Endothelial cell of umbilical vein (primary cell): Measurements from ENCODE around the gene CDYL. TPM values are rescaled to one million over a fixed set of nuclear protein-coding genes. Genes with fewer than 3 reads are reported as not detected.

ENCODE experiments used
- BruUV-seq: library from RNA; stranded (reverse); fragments of 400-500 nt; replicated peaks from 2 replicates; lab custom pipeline; 2021; lab: Mats Ljungman, UMichigan
- CTCF ChIA-PET: fragments of 300-600, 350-600 bp; sonication (Branson Sonifier 250); formaldehyde crosslinking; loops from one replicate; lab custom pipeline; 2021; ENCODE audit warnings: antibody characterized with exemption, inconsistent platforms; lab: Charles Lee
- POLR2A ChIA-PET: fragments of 300-600, 350-600 bp; sonication (Branson Sonifier 250); formaldehyde crosslinking; loops from one replicate; lab custom pipeline; 2021; ENCODE audit warnings: antibody characterized with exemption, inconsistent platforms; lab: Charles Lee
- DNase-seq: peaks from one replicate; pipeline ENCODE4 v3.0.0-alpha.2; 2011; ENCODE audit warnings: low read depth, low spot score
- FAIRE-seq: peaks from 2 replicates; lab custom pipeline; 2011; peaks lifted over from hg19 to GRCh38; lab: Jason Lieb, UNC
- H2AFZ ChIP-seq: 2 replicates; pipeline ENCODE4 v1.6.0; 2012; ENCODE audit warnings: low read depth, low read length, control low read depth, inconsistent platforms
- H3K27ac ChIP-seq: 2 replicates; pipeline ENCODE4 v1.5.1; 2011; ENCODE audit warnings: low read depth, mild to moderate bottlenecking, control low read depth, low read length, moderate library complexity; ENCODE audit not compliant: insufficient read depth
- H3K27me3 ChIP-seq, 2 experiments: 2 replicates each; pipeline versions ENCODE4 v1.6.0 to v1.6.1; 2011; ENCODE audit warnings: low read length in 2 of 2, mixed read lengths in 1 of 2; ENCODE audit not compliant: control insufficient read depth in 2 of 2, insufficient read depth in 2 of 2
- H3K36me3 ChIP-seq, 2 experiments: 2 replicates in 1 of 2; 3 replicates in 1 of 2; pipeline ENCODE4 v1.5.1; 2011; ENCODE audit warnings: low read length in 2 of 2, mild to moderate bottlenecking in 1 of 2, moderate library complexity in 1 of 2; ENCODE audit not compliant: control insufficient read depth in 2 of 2, insufficient read depth in 2 of 2; ENCODE audit errors: extremely low read depth in 1 of 2
- H3K4me1 ChIP-seq: 3 replicates; pipeline ENCODE4 v1.5.1; 2011; ENCODE audit warnings: mild to moderate bottlenecking, low read length; ENCODE audit not compliant: control insufficient read depth, insufficient read depth; ENCODE audit errors: extremely low read depth
- H3K4me2 ChIP-seq: 2 replicates; pipeline ENCODE4 v1.6.1; 2011; ENCODE audit warnings: low read length, control low read depth, mixed read lengths; ENCODE audit not compliant: insufficient read depth
- H3K4me3 ChIP-seq, 3 experiments: fragments of 200-600 bp in 1 of 3; sonication (generic), shearing (Covaris generic) in 1 of 3; replicated peaks in 1 of 3; 2 replicates each; pipeline ENCODE4 v1.5.1; 2011 to 2016; ENCODE audit warnings: control low read depth in 3 of 3, low read length in 3 of 3, mild to moderate bottlenecking in 2 of 3, inconsistent platforms in 1 of 3, low read depth in 1 of 3, moderate library complexity in 1 of 3; ENCODE audit not compliant: insufficient read depth in 1 of 3
- H3K79me2 ChIP-seq: 2 replicates; pipeline ENCODE4 v1.6.0; 2012; ENCODE audit warnings: low read length, inconsistent platforms; ENCODE audit not compliant: control insufficient read depth, insufficient read depth
- H3K9ac ChIP-seq: replicated peaks from 2 replicates; pipeline ENCODE3; 2011; ENCODE audit warnings: low read length, control low read depth; ENCODE audit not compliant: insufficient read depth; ENCODE audit errors: extremely low read depth
- H3K9me1 ChIP-seq: replicated peaks from 3 replicates; pipeline ENCODE4 v1.6.0; 2011; ENCODE audit warnings: mild to moderate bottlenecking, low read length; ENCODE audit not compliant: control insufficient read depth, insufficient read depth; ENCODE audit errors: extremely low read depth
- H3K9me3 ChIP-seq: replicated peaks from 2 replicates; pipeline ENCODE4 v1.5.1; 2012; ENCODE audit warnings: low read length, inconsistent platforms; ENCODE audit not compliant: control insufficient read depth, insufficient read depth
- H4K20me1 ChIP-seq: replicated peaks from 2 replicates; pipeline ENCODE3; 2011; ENCODE audit warnings: mild to moderate bottlenecking, low read length; ENCODE audit not compliant: control insufficient read depth, insufficient read depth; ENCODE audit errors: extremely low read depth
- FOS ChIP-seq: IDR thresholded peaks from 2 replicates; pipeline ENCODE4 v1.6.1; 2011; ENCODE audit warnings: mild to moderate bottlenecking, low read length, moderate library complexity, borderline replicate concordance; ENCODE audit not compliant: insufficient read depth
- GATA2 ChIP-seq: IDR thresholded peaks from 2 replicates; pipeline ENCODE4 v1.7.0; 2011; ENCODE audit warnings: low read depth, mild to moderate bottlenecking, moderate library complexity, mixed read lengths, low read length; ENCODE audit not compliant: insufficient read length, insufficient read depth
- POLR2AphosphoS5 ChIP-seq: IDR thresholded peaks from 2 replicates; pipeline ENCODE4 v1.6.1; 2012; ENCODE audit warnings: low read depth, mild to moderate bottlenecking, control low read depth, low read length, moderate library complexity; ENCODE audit not compliant: insufficient read depth
- dilution Hi-C: fragments of 300-500 bp; cut with MboI; formaldehyde crosslinking; loops from one replicate; pipeline ENCODE4 v1.15.0; 2019; ENCODE audit warnings: low sequenced_read_pairs; ENCODE audit not compliant: extremely low pct_ligation_motif_present
- intact Hi-C: fragments of 100-400 bp; cut with micrococcal nuclease; formaldehyde crosslinking; loops from one replicate; pipeline ENCODE4 v1.10.0; 2022
- polyA plus RNA-seq, 4 experiments: library from polyadenylated mRNA; depleted of rRNA in 3 of 4; stranded (reverse) in 3 of 4; unstranded in 1 of 4; fragments of >200 nt; gene quantifications; 2 replicates each; pipeline versions ENCODE4 v1.2.1 to v1.2.3, GENCODE V29; 2011 to 2012; ENCODE audit warnings: missing spikeins in 1 of 4
- total RNA-seq: library from RNA; stranded (reverse); gene quantifications from 2 replicates; pipeline ENCODE4 v1.2.3, GENCODE V29; 2021

Gene CDYL
- total and polyA plus RNA-seq, 2 donors (not counting 3 experiments of a cell fraction or from before 2014, with no cell fraction given): 10.2 to 35.6 TPM

DNA sequence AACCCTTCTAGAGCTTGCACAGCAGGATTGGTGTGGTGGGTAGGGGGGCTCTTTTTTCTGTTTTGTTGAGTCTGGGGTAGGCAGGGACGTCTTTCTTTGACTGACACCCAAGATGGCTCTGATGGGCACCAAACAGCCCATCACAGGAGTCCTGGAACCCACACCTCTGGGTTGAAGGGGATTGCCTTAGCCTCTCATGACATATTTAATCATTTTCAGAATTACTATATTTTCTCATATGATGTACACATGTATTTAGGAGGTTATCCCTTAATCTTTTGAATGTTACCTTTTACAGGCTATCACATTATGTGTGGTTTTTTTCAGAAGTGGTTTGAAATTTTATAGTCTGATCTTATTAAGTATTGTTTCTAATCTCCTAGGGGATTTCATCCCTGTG, 163.0 kb downstream of the CDYL start:
- dilution Hi-C loops (no loop called here), intact Hi-C loops (loop anchor here (5.0 to 10.0 kb wide), 2 partner anchors 207 to 334 kb away; no protein-coding TSS in a partner anchor)
- H3K9me3 ChIP-seq: no peaks in the 10 kb centered on the region
- H3K36me3 ChIP-seq: peaks cover 0 to 1% of the 10 kb centered on the region in 2 experiments
- H2AFZ ChIP-seq: no peak overlapping the region
- H3K27ac ChIP-seq: no peak overlapping the region
- H3K9ac ChIP-seq: no peak overlapping the region
- POLR2A ChIA-PET: no interaction called here
- H4K20me1 ChIP-seq: no peaks in the 10 kb centered on the region
- FAIRE-seq (no peak), DNase-seq (no peak)
- H3K4me2 ChIP-seq: no peak overlapping the region
- no peak overlapping the region for H3K4me3 ChIP-seq
- no peaks in the 10 kb centered on the region for H3K79me2 ChIP-seq
- no peaks in the 10 kb centered on the region for H3K27me3 ChIP-seq
- TF ChIP-seq FOS: no peak
- BruUV-seq: no TSS peak
- no peaks in the 10 kb centered on the region for H3K9me1 ChIP-seq
- CTCF ChIA-PET: interaction anchor here (1.0 to 2.2 kb wide), 2 partner anchors 91 to 626 kb away, joined by 4 read pairs; no protein-coding TSS in a partner anchor
- peaks cover 14% of the 10 kb centered on the region for H3K4me1 ChIP-seq

DNA sequence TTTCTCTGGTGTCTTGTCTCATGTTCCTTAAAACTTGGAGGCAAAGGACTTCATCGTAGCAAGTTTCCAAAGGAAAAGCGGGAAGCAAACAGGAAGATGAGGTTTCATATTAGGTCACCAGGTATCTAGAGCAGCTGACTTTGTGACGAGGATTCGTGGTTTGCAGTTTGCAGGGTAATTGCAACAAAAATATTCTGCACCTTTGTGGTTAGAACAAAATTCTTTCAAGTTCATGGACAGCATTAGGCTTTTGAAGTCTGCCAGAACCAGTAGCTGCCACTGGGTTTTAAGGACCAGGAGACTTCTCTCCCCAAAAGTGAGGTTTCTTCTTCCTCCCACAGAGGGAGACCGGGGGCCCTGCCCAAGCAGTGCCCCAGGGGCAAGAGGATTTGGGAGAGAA, 164.2 kb downstream of the CDYL start:
- TF ChIP-seq FOS: no peak
- TF ChIP-seq POLR2AphosphoS5: no peak
- no peak for TF ChIP-seq GATA2
- Histone ChIP-seq H3K36me3 (peaks cover 0 to 2% of the 10 kb centered on the region in 2 experiments), H3K4me3 (no peak overlapping the region), H2AFZ (no peak overlapping the region), H4K20me1 (no peaks in the 10 kb centered on the region), H3K4me2 (no peak overlapping the region), H3K27ac (no peak overlapping the region), H3K4me1 (peaks cover 14% of the 10 kb centered on the region), H3K9me3 (no peaks in the 10 kb centered on the region), H3K9me1 (no peaks in the 10 kb centered on the region), H3K79me2 (no peaks in the 10 kb centered on the region), H3K27me3 (no peaks in the 10 kb centered on the region), H3K9ac (no peak overlapping the region)
- dilution Hi-C loops (no loop called here), intact Hi-C loops (no loop called here)
- FAIRE-seq (no peak), DNase-seq (no peak)
- CTCF ChIA-PET: interaction anchor here (2.2 kb wide), 1 partner anchor 627 kb away, joined by 4 read pairs; no protein-coding TSS in a partner anchor
- BruUV-seq: no TSS peak
- POLR2A ChIA-PET: no interaction called here
